NCI-H69 (cell line): ENCODE measurements around the gene ANTKMT.
"Not testable (repeated sequence)": the region's sequence is repeated elsewhere in the genome, so short reads cannot be mapped to it uniquely, and the experiment has no call there.

Experiments
- DNase-seq: peaks from one replicate; lab custom pipeline; 2025; lab: John Stamatoyannopoulos, UW

The ANTKMT gene

DNA sequence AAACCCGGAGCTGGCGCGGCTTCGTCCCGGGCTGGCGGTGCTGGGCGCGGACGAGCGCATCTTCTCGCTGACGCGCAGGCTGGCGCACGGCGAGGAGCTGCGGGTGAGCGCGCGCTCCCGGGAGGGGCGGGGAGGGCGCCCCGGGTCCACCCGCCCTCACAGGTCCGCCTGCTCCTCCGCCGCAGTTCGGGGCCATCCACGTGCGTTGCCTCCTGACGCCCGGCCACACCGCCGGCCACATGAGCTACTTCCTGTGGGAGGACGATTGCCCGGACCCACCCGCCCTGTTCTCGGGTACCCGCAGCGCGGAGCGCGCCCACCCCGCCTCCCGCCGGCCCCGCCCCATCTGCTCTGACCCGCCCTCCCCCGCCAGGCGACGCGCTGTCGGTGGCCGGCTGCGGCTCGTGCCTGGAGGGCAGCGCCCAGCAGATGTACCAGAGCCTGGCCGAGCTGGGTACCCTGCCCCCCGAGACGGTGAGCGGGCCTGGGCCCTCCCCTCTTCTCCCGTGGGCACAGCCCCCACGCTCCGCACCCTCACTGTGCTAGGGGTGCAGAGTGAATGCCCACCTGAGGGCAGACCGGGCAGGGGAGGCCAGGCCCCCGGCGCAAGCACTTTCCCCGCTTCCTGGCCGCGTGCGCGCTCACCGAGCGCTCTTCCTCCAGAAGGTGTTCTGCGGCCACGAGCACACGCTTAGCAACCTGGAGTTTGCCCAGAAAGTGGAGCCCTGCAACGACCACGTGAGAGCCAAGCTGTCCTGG, 7.4 kb downstream of the ANTKMT start:
- peak; percentile 97 for DNase-seq

DNA sequence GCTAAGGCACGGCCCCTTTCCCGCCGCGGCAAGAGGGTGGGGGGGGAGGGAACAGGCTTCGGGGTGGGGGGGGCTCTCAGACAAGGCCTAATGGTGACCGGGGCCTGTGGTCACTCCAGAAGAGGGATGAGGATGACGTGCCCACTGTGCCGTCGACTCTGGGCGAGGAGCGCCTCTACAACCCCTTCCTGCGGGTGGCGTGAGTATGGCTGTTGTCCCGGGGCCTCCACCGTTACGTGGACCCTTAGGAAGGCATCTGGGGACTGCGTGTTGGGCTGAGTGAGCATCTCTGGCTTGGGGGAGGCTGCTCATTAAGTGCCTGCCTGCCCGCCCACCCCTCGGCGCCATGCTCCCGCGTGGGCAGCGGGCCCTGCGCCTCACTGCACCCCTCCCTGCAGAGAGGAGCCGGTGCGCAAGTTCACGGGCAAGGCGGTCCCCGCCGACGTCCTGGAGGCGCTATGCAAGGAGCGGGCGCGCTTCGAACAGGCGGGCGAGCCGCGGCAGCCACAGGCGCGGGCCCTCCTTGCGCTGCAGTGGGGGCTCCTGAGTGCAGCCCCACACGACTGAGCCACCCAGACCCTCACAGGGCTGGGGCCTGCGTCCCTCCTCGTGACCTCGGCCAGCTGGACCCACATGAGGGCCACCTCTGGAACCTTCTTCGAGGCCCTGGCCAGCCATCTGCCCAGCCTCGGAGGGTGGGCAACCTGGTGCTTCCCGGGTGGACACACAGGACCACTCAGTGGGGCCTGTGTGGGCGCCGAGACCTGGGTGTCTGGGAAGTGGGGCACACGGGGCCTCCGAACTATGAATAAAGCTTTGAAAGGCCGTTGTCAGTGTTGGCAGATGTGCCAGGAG, 8.2 kb downstream of the ANTKMT start:
- peak; percentile 45 for DNase-seq

DNA sequence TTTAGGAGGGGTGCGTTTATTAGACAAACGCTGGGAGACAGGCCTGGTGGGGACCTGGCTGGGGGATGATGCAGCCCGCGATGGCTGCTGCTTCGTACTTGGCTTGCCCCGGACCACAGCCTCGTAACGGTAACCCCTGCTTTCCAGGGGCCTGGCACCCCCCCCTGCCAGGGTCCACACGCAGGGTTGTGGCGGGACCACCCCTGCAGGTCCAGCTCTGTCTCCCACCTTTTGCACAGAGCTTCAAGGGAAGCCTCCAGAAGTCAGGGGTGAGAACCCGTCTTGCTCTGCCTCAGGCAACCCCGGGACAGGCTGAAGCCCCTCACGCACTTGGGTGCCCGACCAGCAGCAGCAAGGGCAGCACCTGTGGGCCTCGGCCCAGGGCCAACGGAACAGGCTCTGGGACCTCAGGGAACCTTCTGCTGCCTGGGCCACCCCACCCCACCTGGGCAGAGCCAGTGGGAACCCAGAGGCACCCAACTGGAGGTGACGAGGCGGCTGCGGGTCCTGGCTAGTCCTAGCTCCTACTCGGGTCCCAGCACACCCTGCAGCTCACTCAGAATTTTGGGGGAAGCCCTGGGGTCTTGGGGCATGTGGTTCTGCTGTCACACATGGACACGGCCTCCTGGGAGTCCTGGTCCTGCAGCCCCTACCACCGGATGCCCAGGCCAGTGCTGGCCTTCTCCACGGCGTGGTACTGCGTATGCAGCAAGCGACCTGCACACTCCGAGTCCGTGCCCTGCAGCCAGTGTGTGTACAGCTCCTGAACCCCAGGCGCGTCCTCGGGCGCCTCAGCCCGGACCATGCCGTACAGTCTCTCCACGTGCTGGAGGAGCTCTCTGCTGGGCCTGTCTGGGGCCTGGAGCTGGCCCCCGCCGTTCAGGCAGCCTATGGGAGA, 9.1 kb downstream of the ANTKMT start:
- no peak for DNase-seq

DNA sequence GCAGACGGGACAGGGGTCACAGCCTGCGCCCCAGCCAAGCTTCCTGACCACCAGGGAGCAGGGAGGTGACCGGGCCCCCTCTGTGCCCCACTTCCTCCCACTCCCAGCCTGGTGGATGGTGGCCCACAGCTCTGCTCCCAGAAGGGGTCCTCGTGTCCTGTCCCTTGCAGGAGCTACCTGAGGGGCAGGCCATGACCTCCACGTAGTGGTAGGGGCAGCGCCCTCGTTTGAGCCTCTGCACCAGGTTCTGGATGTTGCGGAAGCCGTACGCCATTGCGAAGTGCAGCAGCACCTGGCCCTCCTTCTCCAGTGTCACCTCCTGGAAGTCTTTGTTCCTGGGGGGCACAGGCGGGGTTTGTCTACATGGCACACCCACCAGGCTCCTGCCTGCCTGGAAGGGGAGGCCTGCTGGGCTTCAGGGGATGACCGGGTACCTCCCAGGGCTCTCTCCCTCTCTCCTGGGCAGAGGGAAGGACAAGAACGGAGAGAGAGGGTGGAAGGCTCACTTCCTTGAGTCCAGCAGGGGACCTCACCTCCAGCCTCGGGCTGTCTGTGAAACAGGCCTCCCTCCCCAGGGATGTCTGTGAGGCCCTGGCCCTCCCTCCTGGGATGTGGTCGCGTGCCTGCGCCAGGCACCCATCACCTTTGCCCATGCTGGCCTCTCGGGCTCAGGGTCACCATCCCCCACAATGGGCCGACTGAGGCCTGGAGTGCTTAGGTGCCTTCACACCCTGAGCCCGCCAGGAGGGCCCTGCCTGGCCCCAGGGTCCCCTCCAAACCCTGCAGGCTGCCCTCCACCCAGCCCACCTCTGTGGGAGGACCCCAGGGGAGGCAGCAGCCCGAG, 9.9 kb downstream of the ANTKMT start:
- no peak for DNase-seq

DNA sequence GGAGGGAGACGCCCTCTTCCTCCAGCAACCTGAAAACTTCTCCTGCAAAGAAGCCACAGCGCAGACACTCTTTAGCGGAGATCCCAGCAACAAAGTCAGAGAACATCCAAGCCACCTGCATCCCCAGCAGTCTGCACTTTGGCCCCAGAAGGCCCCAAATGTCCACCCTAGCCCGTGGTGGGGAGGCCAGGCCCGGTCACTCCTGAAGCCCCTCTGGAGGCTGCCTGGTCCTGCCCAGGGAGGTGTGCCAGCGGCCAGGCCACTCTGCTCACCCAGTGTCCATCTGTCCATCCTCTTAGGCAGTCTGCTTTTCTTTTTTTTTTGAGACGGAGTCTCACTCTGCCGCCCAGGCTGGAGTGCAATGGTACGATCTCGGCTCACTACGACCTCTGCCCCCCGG, 11.4 kb downstream of the ANTKMT start:
- DNase-seq: no peak

DNA sequence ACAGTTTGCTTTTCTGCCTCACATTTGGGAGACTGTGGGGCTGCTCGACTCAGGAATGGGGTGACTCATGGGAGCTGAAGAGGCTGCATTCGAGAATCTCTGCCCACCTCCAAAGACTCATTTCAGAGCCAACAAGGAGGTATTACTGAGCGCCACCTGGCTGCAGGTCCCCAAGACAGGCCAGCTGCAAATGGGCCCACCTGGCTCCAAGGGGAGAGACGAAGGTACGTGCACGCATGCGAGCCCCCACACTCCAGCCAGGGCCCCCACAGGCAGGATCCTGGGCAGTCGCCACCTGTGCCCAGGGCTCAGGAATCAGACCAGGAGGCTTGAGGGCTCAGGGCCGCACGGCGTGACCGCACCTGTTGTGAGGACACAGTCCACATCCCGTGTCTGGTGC, 12.0 kb downstream of the ANTKMT start:
- DNase-seq: no peak

DNA sequence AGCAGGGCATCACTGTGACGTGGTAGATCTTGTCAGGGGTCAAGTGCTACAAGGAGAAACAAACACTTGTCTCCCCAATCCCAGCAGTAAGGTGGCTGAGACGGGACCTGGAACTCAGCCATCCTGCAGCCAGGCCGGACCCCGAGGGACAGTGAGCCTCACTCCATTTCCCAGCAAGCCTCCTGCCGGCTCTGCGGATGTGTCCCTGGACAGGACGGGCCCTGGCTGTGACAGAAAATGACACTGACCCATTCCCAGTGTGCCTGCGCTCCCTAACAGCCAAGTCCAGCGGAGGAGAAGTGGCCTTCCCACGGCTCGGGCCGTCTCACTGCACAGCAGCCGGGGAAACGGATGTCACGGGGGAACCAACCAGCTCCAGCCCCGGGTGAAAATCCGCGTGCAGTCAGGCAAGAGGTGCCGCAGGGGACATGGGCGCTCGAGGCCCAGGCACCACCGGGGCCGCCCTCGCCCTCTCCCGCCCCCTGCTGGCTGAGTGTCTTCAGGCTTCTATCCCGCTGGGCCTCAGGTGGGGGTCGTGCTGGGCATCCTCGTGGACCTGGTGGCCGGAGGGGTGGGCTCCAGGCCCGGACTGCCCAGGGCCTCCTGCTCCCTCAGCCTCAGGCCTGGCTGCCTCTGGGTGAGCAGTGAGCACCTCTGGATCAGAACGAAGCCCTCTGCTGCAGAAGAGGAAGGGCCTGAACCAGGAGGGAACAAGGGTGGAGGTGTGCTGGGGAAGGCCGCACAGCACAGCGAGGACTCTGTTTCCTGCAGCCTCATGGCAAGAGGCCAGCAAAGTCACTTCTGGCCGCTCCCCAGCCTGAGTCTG, 12.6 kb downstream of the ANTKMT start:
- no peak for DNase-seq

DNA sequence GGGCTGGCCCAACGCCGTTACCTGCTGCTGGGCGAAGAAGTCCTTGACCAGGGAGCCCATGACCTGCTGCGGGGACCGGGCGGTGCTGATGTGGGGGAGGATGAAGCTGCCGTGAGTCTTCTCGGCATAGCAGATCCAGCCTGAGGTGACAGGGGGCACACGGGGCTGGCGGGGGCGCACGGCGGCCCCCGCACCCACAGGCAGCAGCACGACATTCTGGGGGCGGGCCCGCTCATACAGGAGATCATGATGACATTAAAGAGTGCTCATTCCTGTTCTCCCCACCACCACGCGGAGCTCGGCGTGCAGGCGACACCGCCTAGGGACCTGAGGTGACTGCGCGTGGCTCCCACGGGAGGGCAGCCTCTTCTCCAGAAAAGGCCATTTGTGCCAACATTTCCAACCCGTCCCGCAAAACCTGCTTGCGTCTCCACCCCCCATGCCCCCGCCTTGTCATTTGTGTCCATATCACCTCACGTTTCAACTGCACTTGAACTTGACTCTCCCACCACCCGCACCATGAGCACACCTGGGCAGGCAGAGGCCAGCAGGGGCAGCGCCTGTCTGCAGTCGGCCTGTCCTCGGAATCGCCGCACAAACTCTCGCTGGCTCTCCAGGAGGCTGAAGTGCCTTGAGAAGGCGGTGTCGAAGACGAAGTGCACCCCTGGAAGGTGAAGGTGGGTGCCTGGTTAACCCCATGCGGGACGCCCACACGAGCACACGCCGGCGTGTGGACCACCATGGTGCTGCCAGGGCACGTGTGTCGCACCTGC, 13.4 kb downstream of the ANTKMT start:
- DNase-seq: no peak

DNA sequence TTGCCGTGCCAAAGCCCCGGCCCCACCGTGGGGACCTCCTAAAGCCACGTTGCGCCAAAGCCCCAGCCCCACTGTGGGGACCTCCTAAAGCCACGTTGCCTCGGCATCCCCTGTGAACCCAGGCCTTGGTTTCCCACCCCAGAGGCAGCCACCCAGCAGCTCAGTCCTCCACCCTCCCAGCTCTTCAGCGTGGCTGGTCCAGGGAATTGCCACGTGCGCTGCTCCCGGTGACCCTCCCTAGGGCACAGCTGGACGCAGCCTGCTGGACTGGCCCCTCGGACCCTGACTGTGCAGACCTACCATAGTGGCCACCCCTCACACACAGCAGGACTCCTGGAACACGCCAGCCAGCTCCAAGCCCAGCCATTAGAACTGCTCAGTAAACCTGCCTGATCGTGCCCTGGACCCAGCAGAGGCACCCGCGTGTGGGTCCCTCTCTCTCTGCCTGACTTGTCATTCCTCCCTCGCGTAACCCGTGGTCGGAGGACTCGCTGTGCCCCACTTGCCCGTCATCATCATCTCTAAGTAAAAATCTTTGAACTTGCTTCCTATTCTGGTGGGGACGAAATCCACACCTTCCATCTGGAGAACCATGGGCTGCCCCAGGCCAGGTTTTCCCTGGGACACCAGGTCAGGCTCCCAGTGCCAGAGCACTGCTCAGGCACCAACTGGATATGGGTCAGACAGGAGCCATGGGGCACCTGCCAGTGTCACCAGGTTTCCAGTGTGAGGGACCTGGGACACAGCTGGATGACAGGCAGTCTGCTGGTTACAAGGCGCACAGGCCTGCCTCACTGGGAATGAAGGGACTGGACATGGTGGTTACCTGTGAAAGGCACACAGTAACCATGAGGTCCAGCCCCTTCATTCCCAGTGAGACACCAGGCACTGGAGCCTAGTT, 14.3 kb downstream of the ANTKMT start:
- no peak for DNase-seq

DNA sequence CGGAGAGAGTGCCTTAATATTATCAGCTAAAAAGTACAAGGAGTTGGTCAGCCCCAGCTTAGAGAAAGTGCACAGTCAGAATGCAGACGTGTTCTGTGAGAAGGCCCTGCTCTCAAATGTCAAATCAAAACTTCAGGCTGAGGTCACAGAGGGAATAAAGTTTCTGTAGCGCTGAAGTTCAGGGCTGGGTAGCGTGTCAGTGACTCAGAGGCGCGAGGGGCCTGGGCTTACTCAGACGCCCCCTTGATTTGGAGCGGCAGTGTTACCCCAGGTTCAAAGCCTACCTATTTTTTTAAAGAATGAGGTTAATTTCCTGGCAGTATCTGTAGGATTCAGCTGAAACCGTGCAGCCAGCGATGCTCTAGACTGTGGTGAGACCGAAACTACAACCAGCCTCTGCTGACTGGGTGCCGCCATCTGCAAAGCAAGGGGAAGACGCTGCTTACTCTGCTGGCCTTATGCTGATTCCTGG, 15.1 kb downstream of the ANTKMT start:
- DNase-seq: no peak

DNA sequence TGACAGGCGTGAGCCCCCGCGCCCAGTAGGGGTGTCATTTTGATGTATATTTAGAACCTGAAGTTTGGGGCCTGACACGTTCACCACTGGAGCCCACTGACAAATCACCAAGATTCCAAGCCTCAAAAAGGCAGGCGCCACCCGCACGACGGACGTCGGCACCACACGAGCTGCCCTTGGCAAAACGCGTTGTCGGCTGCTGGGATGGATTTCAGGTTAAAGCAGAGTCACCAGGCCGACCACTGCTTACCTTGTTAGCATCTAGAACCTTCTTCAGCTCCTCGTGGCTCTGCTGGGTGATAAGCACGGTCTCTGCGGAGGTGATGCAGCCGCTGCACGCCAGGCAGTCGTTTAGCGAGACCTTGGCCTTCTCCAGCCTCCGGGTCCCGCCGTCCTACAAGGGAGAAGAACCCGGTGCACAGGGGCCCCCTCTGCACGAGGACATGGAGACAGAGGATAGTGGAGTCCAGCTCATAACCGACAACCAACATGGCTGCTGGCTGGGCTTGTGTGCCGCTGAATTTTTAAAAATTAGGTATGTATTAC, 16.1 kb downstream of the ANTKMT start:
- no peak for DNase-seq

DNA sequence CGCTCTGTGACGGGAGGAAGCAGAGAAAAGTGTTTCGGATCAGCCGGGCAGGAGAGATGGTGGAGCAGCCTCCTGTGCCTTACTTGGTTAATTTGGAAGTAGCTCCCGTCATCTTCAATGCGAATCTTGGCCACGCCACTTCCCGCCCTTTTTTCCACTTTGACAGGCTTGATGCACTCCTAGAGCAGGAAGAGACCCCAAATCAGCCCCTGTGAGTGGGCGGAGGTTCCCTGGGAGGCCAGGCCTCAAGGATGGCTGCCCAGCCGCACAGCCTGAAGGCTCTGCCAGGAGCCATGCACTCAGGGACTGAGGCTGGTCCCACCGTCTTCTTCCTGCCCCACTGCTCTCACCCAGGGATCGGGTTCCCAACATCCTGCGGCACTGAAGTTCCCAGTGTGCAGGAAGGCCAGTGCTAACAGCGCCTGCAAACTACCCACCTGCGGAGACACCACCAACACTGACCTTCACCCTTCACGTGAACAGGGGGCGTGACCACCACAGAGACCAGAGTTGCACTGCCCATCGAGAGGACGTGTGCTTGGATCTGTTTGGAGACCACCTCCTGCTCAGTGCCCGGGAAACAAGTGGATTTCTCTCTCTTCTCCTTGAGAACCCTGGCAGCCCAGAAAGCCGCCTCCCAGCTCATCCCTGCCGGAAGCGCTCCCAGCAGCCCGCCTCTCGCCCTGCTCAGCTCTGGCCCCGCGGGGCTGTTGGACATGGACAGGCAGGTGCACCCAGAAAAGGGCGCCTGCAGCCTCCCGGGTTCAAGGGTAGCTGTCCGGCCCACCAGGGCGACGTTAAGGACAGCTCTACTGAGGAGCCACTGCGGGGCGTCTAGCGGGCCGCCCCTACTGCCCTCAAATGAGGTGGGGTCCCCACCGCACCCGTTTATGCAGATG, 18.9 kb downstream of the ANTKMT start:
- DNase-seq: peak; percentile 30

DNA sequence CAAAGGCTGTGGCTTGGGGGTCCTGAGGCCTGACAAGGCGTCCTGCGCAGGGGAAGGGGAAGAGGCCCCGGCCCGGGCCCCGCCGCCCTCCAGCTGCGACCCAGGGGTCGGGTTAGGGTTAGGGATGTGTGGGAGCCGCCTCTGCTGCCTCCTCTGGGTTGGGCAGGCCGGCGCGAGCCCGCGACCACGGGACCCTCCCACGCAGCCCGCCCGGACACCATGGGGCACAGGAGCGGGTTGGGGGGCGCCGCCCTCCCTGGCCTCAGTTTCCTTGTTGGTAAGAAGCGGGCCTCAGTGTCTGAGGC, 19.5 kb downstream of the ANTKMT start:
- no peak for DNase-seq

DNA sequence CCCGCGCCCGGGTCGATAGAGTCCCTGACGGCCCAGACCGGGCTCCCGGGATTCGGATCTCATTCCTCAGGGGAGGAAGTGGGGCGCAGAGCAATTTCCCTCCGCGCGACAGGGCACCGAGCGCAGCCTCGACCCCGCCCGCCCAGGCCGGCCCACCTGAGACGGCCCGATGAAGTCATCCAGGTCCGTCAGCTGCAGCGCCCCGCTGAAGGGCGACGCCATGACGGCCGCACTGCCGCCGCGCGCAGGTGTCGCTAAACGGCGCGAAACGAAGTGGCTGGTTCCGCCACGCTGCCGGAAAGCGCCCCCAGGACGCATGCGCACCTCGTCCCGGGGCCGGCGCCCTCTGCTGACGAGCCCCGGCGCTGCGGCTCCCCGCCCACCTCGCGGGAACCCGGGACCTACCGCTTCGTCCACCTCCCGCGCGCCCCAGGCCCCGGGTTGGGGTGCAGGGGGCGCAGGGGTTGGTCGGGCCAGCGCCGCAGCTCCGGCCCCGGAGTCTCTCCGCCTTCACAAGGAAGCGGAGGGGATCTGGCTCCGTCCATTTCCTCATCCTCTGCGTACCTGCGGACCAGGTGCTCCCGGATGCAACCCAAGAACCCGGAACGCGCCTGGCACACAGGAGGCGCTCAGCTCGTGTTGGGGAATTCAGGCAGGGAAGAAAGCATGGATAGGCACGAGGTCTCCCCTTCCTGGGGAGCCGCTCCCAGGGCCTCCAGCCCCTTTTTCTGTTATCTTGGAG, 20.0 kb downstream of the ANTKMT start, which contains the start of gene CIAO3:
CIAO3 (minus strand) TSS at position 234 of the 742 bp plus-strand sequence; CDS start at position 222, 12 bp downstream.
- DNase-seq: peak; percentile 97

DNA sequence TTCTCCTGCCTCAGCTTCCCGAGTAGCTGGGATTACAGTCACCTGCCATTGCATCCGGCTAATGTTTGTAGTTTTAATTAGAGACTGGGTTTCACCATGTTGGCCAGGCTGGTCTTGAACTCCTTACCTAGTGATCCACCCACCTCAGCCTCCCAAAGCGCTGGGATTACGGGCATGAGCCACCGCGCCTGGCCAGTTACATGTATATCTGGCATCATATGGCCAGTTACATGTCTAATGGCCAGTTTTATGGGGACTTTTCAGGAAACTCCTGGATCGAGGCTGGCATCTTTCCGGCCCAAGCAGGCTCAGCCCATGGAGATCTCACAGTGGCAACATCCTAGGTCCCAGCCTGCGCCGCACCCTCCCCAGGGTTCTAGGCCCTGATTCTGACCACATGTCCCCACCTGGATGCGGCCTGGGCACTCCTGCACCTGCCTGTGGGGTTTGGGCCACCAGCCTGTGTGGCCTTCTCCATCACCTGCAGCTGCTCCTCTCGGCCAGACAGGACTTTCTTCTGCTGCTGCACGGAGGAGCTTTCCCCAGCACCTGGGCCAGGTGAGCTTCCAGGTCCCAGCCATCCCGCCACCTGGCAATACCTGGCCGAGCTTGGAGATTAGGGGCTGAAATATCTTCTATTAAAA, 21.2 kb downstream of the ANTKMT start:
- no peak for DNase-seq

DNA sequence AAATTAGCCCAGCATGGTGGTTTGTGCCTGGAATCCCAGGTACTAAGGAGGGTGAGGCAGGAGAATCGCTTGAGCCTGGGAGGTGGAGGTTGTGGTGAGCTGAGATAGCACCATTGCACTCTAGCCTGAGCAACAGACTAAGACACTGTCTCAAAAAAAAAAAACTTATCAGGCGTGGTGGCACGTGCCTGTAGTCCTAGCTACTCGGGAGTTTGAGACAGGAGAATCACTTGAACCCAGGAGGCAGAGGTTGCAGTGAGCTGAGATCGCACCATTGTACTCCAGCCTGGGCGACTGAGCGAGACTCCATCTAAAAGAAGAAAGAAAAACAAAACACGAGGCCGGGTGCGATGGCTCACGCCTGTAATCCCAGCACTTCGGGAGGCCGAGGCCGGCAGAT, 21.9 kb downstream of the ANTKMT start:
- DNase-seq: not testable (repeated sequence)
